HL-60 (cell line): ENCODE results near the gene SLC12A1.

Experiments used
- GABPA ChIP-seq: IDR thresholded peaks from 2 replicates; pipeline ENCODE4 v1.6.1; 2012; ENCODE audit warnings: low read depth
- POLR2AphosphoS5 ChIP-seq: IDR thresholded peaks from 2 replicates; pipeline ENCODE4 v1.6.1; 2012; ENCODE audit warnings: low read depth
- SPI1 ChIP-seq: IDR thresholded peaks from 2 replicates; pipeline ENCODE4 v1.6.1; 2012; ENCODE audit warnings: low read depth, mild to moderate bottlenecking, borderline replicate concordance
- TF ChIP-seq, protein P1 (sequence below): IDR thresholded peaks from one replicate; pipeline ENCODE4 v1.5.1; 2011; ENCODE audit warnings: low read length, control low read depth, inconsistent platforms; ENCODE audit not compliant: insufficient read depth

DNA sequence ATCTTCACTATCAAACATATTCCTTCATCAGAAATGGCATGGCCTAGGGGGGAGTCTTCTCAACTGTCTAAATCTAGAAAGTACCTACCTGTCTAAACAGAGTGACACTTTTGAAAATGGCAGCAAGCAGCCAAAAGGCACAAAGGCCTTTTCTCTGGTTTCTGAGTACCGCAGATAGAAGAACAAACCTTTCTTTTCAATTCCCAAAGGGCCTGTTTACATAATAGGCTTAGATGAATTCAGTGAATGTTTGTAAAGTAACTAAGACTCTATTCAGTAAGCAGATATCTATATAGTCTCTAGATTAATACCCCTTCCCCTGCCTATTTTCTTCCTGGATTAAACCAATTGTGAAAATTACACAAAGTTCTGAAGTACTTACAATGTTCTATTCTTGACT lies 35.1 kb upstream of the SLC12A1 start:
- TF ChIP-seq, protein P1, sequence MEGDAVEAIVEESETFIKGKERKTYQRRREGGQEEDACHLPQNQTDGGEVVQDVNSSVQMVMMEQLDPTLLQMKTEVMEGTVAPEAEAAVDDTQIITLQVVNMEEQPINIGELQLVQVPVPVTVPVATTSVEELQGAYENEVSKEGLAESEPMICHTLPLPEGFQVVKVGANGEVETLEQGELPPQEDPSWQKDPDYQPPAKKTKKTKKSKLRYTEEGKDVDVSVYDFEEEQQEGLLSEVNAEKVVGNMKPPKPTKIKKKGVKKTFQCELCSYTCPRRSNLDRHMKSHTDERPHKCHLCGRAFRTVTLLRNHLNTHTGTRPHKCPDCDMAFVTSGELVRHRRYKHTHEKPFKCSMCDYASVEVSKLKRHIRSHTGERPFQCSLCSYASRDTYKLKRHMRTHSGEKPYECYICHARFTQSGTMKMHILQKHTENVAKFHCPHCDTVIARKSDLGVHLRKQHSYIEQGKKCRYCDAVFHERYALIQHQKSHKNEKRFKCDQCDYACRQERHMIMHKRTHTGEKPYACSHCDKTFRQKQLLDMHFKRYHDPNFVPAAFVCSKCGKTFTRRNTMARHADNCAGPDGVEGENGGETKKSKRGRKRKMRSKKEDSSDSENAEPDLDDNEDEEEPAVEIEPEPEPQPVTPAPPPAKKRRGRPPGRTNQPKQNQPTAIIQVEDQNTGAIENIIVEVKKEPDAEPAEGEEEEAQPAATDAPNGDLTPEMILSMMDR: no peak
- no peak for TF ChIP-seq POLR2AphosphoS5
- no peak for TF ChIP-seq GABPA
- no peak for TF ChIP-seq SPI1
